Calu3 (cell line): Measurements from ENCODE around the gene GALNT11. TPM values are rescaled to one million over a fixed set of nuclear protein-coding genes. Genes with fewer than 3 reads are reported as not detected.

Experiments used
- BruUV-seq: library from RNA; stranded (reverse); fragments of 400-500 nt; replicated peaks from 2 replicates; lab custom pipeline; 2021; lab: Mats Ljungman, UMichigan
- CTCF ChIA-PET: fragments of 300-600 bp; sonication (Branson Sonifier 250); formaldehyde crosslinking; loops from one replicate; lab custom pipeline; 2022; ENCODE audit warnings: antibody characterized with exemption; lab: Charles Lee
- DNase-seq: peaks from one replicate; pipeline ENCODE4 v3.0.0; 2022
- H3K27ac Mint-ChIP-seq: one replicate; pipeline ENCODE4 v1.8.0; 2022; ENCODE audit warnings: mixed read lengths; ENCODE audit not compliant: unreplicated experiment
- H3K27me3 Mint-ChIP-seq: one replicate; pipeline ENCODE4 v1.8.0; 2022; ENCODE audit warnings: mixed read lengths; ENCODE audit not compliant: unreplicated experiment
- H3K36me3 Mint-ChIP-seq: one replicate; pipeline ENCODE4 v1.8.0; 2022; ENCODE audit warnings: mild to moderate bottlenecking, moderate library complexity, mixed read lengths; ENCODE audit not compliant: insufficient read depth, unreplicated experiment
- H3K4me1 Mint-ChIP-seq: one replicate; pipeline ENCODE4 v1.8.0; 2022; ENCODE audit warnings: mild to moderate bottlenecking, low read depth, mixed read lengths; ENCODE audit not compliant: unreplicated experiment
- H3K4me3 Mint-ChIP-seq: one replicate; pipeline ENCODE4 v1.8.0; 2022; ENCODE audit warnings: mild to moderate bottlenecking, low read depth, moderate library complexity, mixed read lengths; ENCODE audit not compliant: unreplicated experiment
- H3K9me3 Mint-ChIP-seq: one replicate; pipeline ENCODE4 v1.8.0; 2022; ENCODE audit warnings: low read depth, mixed read lengths; ENCODE audit not compliant: unreplicated experiment
- CTCF ChIP-seq: fragments of 200-600 bp; IDR thresholded peaks from one replicate; pipeline ENCODE4 v1.8.0; 2022; ENCODE audit warnings: antibody characterized with exemption; ENCODE audit not compliant: unreplicated experiment
- intact Hi-C: fragments of 100-400 bp; cut with micrococcal nuclease; formaldehyde crosslinking; loops from one replicate; pipeline ENCODE4 v1.10.0; 2022; ENCODE audit not compliant: unreplicated experiment
- total RNA-seq: library from RNA; stranded (reverse); gene quantifications from 2 replicates; pipeline ENCODE4 v1.2.3, GENCODE V29; 2022

Gene GALNT11
- total RNA-seq, 1 experiment from 2014 or later, result 19.7 TPM

DNA sequence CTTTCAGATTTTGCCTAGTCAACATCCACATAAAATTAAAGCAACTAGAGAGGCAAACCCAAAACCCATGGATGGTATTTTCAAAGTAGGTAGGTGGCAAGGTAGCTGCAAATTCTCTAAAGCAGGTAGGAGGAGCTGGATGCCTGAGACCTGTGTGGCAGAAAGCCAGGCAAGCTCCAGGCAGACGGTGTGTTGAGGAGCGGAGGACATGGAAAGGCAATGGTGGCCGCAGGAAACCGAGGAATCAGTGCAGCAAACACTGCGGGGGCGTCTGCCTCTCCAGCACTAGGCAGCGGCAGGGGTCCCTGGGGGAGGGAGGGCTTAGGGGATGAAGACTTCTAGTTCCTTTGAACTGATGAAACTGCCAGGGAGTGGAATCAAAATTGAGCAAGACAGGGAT lies 101.3 kb downstream of the GALNT11 start:
- CTCF ChIA-PET, result interaction anchor here (0.7 kb wide), 1 partner anchor 33 kb away, joined by 4 read pairs; no protein-coding TSS in a partner anchor
- Mint-ChIP-seq H3K4me3 (no peak overlapping the region), H3K9me3 (peaks cover 8% of the 10 kb centered on the region), H3K27me3 (no peaks in the 10 kb centered on the region), H3K27ac (no peak overlapping the region), H3K4me1 (no peaks in the 10 kb centered on the region), H3K36me3 (peaks cover 43% of the 10 kb centered on the region)
- intact Hi-C loops, result no loop called here
- TF ChIP-seq CTCF, result no peak
- no peak for DNase-seq
- BruUV-seq, result no TSS peak

DNA sequence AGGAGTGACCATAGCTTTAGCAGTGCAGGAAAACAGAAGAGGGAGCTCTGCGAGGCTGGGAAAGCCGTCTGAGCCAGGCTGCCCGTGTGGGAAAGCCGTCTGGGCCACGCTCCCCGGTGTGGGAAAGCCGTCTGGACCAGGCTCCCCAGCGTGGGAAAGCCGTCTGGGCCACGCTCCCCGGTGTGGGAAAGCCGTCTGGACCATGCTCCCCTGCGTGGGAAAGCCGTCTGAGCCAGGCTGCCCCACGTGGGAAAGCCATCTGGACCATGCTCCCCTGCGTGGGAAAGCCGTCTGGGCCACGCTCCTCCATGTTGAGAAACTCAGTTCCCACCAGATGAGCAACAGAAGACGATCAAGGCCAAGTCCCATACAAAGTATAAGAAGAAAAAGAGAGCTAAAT lies 101.8 kb downstream of the GALNT11 start:
- BruUV-seq, result no TSS peak
- no peak overlapping the region for H3K27ac Mint-ChIP-seq

DNA sequence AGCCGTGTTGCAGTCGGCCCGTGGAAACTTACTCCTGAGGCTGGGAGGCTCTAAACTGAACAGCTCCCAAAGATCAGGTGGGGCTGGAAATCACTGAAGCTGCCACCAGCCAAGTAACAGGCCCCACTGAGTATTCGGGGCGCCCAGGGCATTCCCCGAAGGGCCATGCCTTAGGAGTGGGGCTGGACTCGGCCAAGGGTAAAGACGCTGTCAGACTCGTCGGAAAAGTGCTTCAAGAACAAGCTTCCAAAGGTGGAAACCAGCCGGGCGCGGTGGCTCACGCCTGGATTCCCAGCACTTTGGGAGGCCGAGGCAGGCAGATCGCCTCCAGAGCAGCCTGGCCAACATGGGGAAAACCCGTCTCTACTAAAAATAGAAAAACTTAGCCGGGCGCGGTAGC lies 102.8 kb downstream of the GALNT11 start:
- CTCF ChIA-PET, result interaction anchor here (0.6 kb wide), 1 partner anchor 71 kb away, joined by 4 read pairs; no protein-coding TSS in a partner anchor
- H3K4me3 Mint-ChIP-seq, result no peak overlapping the region
- intact Hi-C loops, result no loop called here
- no TSS peak for BruUV-seq
- no peaks in the 10 kb centered on the region for H3K27me3 Mint-ChIP-seq
- DNase-seq, result no peak
- H3K9me3 Mint-ChIP-seq, result peaks cover 8% of the 10 kb centered on the region
- TF ChIP-seq CTCF, result no peak
- H3K36me3 Mint-ChIP-seq, result peaks cover 40% of the 10 kb centered on the region
- H3K27ac Mint-ChIP-seq, result no peak overlapping the region
- H3K4me1 Mint-ChIP-seq, result no peaks in the 10 kb centered on the region

More for the DNA sequence above, 101.8 kb downstream of the GALNT11 start:
- TF ChIP-seq CTCF, result no peak
- CTCF ChIA-PET, result no interaction called here
- no peaks in the 10 kb centered on the region for H3K4me1 Mint-ChIP-seq
- intact Hi-C loops, result no loop called here
- H3K4me3 Mint-ChIP-seq, result no peak overlapping the region
- H3K36me3 Mint-ChIP-seq, result peaks cover 42% of the 10 kb centered on the region
- H3K27me3 Mint-ChIP-seq, result no peaks in the 10 kb centered on the region
- DNase-seq, result no peak
- H3K9me3 Mint-ChIP-seq, result peaks cover 8% of the 10 kb centered on the region

GRCh38 chr7:152128741-152129461 lies 103.4 kb downstream of the GALNT11 start:
- H3K4me3 Mint-ChIP-seq, result no peak overlapping the region
- no peak for DNase-seq
- BruUV-seq, result no TSS peak
- intact Hi-C loops, result no loop called here
- peaks cover 34% of the 10 kb centered on the region for H3K36me3 Mint-ChIP-seq
- TF ChIP-seq CTCF, result no peak
- no peaks in the 10 kb centered on the region for H3K27me3 Mint-ChIP-seq
- CTCF ChIA-PET, result no interaction called here
- H3K9me3 Mint-ChIP-seq, result peaks cover 8% of the 10 kb centered on the region
- H3K4me1 Mint-ChIP-seq, result no peaks in the 10 kb centered on the region
- H3K27ac Mint-ChIP-seq, result no peak overlapping the region
